ENCODE measurements around the gene NPFFR2. TPM values are rescaled to one million over a fixed set of nuclear protein-coding genes. Genes with fewer than 3 reads are reported as not detected.
"Not testable (repeated sequence)": the region's sequence is repeated elsewhere in the genome, so short reads cannot be mapped to it uniquely, and the experiment has no call there.

NPFFR2 gene
- total RNA-seq, 1 donor from 2014 or later = not detected

- Mint-ChIP-seq H3K4me1 (no peaks in the 10 kb centered on the region), H3K4me3 (no peak overlapping the region), H3K9me3 (peaks cover under 1% of the 10 kb centered on the region), H3K27ac (no peak overlapping the region), H3K27me3 (ENCODE audit: low read depth) (no peaks in the 10 kb centered on the region), H3K36me3 (no peaks in the 10 kb centered on the region)
- TF ChIP-seq CTCF (IDR thresholded peaks at IDR 0.05; ENCODE audit: unreplicated experiment) = no peak
- DNase-seq (ENCODE audit: low spot score in 2 of 2, unreplicated experiment in 2 of 2) = no peak
Observed at GRCh38 chr4:72067051-72067450, 35.3 kb downstream of the NPFFR2 start.

- H3K36me3 Mint-ChIP-seq = no peaks in the 10 kb centered on the region
- no peak overlapping the region for H3K4me3 Mint-ChIP-seq
Observed at GRCh38 chr4:72073816-72074215, 42.0 kb downstream of the NPFFR2 start.

GRCh38 chr4:72076562-72076961 is 44.8 kb downstream of the NPFFR2 start:
- Mint-ChIP-seq H3K4me1 (peaks cover 5% of the 10 kb centered on the region), H3K27me3 (ENCODE audit: low read depth) (no peaks in the 10 kb centered on the region), H3K4me3 (no peak overlapping the region), H3K27ac (no peak overlapping the region), H3K9me3 (peaks cover 9% of the 10 kb centered on the region), H3K36me3 (no peaks in the 10 kb centered on the region)
- DNase-seq (ENCODE audit: low spot score in 2 of 2, unreplicated experiment in 2 of 2) = no peak
- no peak for TF ChIP-seq CTCF (IDR thresholded peaks at IDR 0.05; ENCODE audit: unreplicated experiment)

More at GRCh38 chr4:72073816-72074215, 42.0 kb downstream of the NPFFR2 start:
- Mint-ChIP-seq H3K27ac (no peak overlapping the region), H3K27me3 (ENCODE audit: low read depth) (no peaks in the 10 kb centered on the region), H3K9me3 (peaks cover 9% of the 10 kb centered on the region), H3K4me1 (peaks cover 5% of the 10 kb centered on the region)
- no peak for TF ChIP-seq CTCF (IDR thresholded peaks at IDR 0.05; ENCODE audit: unreplicated experiment)
- DNase-seq (ENCODE audit: low spot score in 2 of 2, unreplicated experiment in 2 of 2) = no peak

GRCh38 chr4:72077346-72077745 is 45.5 kb downstream of the NPFFR2 start:
- H3K4me1 Mint-ChIP-seq = peaks cover 5% of the 10 kb centered on the region
- no peak overlapping the region for H3K27ac Mint-ChIP-seq
- DNase-seq (ENCODE audit: low spot score in 2 of 2, unreplicated experiment in 2 of 2) = no peak
- no peaks in the 10 kb centered on the region for H3K36me3 Mint-ChIP-seq
- peaks cover 5% of the 10 kb centered on the region for H3K9me3 Mint-ChIP-seq
- no peak for TF ChIP-seq CTCF (IDR thresholded peaks at IDR 0.05; ENCODE audit: unreplicated experiment)
- H3K27me3 Mint-ChIP-seq (ENCODE audit: low read depth) = no peaks in the 10 kb centered on the region
- H3K4me3 Mint-ChIP-seq = no peak overlapping the region

- peaks cover 8% of the 10 kb centered on the region for H3K4me1 Mint-ChIP-seq
- H3K27me3 Mint-ChIP-seq (ENCODE audit: low read depth) = no peaks in the 10 kb centered on the region
- no peak overlapping the region for H3K27ac Mint-ChIP-seq
- H3K9me3 Mint-ChIP-seq = peaks cover 6% of the 10 kb centered on the region
- no peak overlapping the region for H3K4me3 Mint-ChIP-seq
- no peak for TF ChIP-seq CTCF (IDR thresholded peaks at IDR 0.05; ENCODE audit: unreplicated experiment)
- DNase-seq (ENCODE audit: low spot score in 2 of 2, unreplicated experiment in 2 of 2) = no peak
- H3K36me3 Mint-ChIP-seq = no peaks in the 10 kb centered on the region
Observed at GRCh38 chr4:72084587-72085011, 52.8 kb downstream of the NPFFR2 start.

GRCh38 chr4:72090606-72091005 is 58.8 kb downstream of the NPFFR2 start:
- H3K4me3 Mint-ChIP-seq; DNase-seq (ENCODE audit: low spot score in 2 of 2, unreplicated experiment in 2 of 2); H3K36me3 Mint-ChIP-seq; H3K4me1 Mint-ChIP-seq; H3K27ac Mint-ChIP-seq; H3K27me3 Mint-ChIP-seq (ENCODE audit: low read depth): not testable (repeated sequence)
- H3K9me3 Mint-ChIP-seq = peaks cover 32% of the 10 kb centered on the region
